ENCODE results near the gene SLC22A3.
"Not testable (repeated sequence)": the region's sequence is repeated elsewhere in the genome, so short reads cannot be mapped to it uniquely, and the experiment has no call there.

Gene SLC22A3

GRCh38 chr6:160447350-160447749, 99.2 kb downstream of the SLC22A3 start:
- DNase-seq (ENCODE audit: low spot score) = no peak

- DNase-seq (ENCODE audit: low spot score) = not testable (repeated sequence)
Observed at GRCh38 chr6:160449787-160450186, 101.6 kb downstream of the SLC22A3 start.

- DNase-seq (ENCODE audit: low spot score) = no peak
Observed at GRCh38 chr6:160450849-160451248, 102.7 kb downstream of the SLC22A3 start.

- no peak for DNase-seq (ENCODE audit: low spot score)
Observed at GRCh38 chr6:160454303-160454702, 106.1 kb downstream of the SLC22A3 start.

- DNase-seq (ENCODE audit: low spot score) = no peak
Observed at GRCh38 chr6:160455081-160455480, 106.9 kb downstream of the SLC22A3 start.

GRCh38 chr6:160455541-160456213, 107.5 kb downstream of the SLC22A3 start:
- peak; percentile 66 for DNase-seq (ENCODE audit: low spot score)

GRCh38 chr6:160456214-160456546, 108.0 kb downstream of the SLC22A3 start:
- DNase-seq (ENCODE audit: low spot score) = no peak

- no peak for DNase-seq (ENCODE audit: low spot score)
Observed at GRCh38 chr6:160457823-160458222, 109.6 kb downstream of the SLC22A3 start.

- no peak for DNase-seq (ENCODE audit: low spot score)
Observed at GRCh38 chr6:160461641-160462040, 113.5 kb downstream of the SLC22A3 start.

GRCh38 chr6:160462116-160462515, 113.9 kb downstream of the SLC22A3 start:
- DNase-seq (ENCODE audit: low spot score) = no peak

GRCh38 chr6:160462551-160463109, 114.5 kb downstream of the SLC22A3 start:
- DNase-seq (ENCODE audit: low spot score) = peak; percentile 81

GRCh38 chr6:160464744-160465143, 116.6 kb downstream of the SLC22A3 start:
- no peak for DNase-seq (ENCODE audit: low spot score)

- DNase-seq (ENCODE audit: low spot score) = not testable (repeated sequence)
Observed at GRCh38 chr6:160467261-160467871, 119.2 kb downstream of the SLC22A3 start.

- DNase-seq (ENCODE audit: low spot score) = no peak
Observed at GRCh38 chr6:160469153-160469552, 121.0 kb downstream of the SLC22A3 start.

- not testable (repeated sequence) for DNase-seq (ENCODE audit: low spot score)
Observed at GRCh38 chr6:160476056-160476455, 127.9 kb downstream of the SLC22A3 start.

GRCh38 chr6:160477072-160477471, 128.9 kb downstream of the SLC22A3 start:
- DNase-seq (ENCODE audit: low spot score) = not testable (repeated sequence)

- no peak for DNase-seq (ENCODE audit: low spot score)
Observed at GRCh38 chr6:160477901-160478300, 129.7 kb downstream of the SLC22A3 start.

GRCh38 chr6:160487116-160487515, 138.9 kb downstream of the SLC22A3 start:
- DNase-seq (ENCODE audit: low spot score) = no peak

- DNase-seq (ENCODE audit: low spot score) = no peak
Observed at GRCh38 chr6:160489091-160489490, 140.9 kb downstream of the SLC22A3 start.

GRCh38 chr6:160494576-160494975, 146.4 kb downstream of the SLC22A3 start:
- no peak for DNase-seq (ENCODE audit: low spot score)

GRCh38 chr6:160500639-160501038, 152.5 kb downstream of the SLC22A3 start:
- no peak for DNase-seq (ENCODE audit: low spot score)

Measured in CD4-positive, alpha-beta T cell treated with Interleukin-6 at 100 ng/mL for 8 hours (primary cell).